Measurements from ENCODE around the gene MYDGF.

The MYDGF gene

DNA sequence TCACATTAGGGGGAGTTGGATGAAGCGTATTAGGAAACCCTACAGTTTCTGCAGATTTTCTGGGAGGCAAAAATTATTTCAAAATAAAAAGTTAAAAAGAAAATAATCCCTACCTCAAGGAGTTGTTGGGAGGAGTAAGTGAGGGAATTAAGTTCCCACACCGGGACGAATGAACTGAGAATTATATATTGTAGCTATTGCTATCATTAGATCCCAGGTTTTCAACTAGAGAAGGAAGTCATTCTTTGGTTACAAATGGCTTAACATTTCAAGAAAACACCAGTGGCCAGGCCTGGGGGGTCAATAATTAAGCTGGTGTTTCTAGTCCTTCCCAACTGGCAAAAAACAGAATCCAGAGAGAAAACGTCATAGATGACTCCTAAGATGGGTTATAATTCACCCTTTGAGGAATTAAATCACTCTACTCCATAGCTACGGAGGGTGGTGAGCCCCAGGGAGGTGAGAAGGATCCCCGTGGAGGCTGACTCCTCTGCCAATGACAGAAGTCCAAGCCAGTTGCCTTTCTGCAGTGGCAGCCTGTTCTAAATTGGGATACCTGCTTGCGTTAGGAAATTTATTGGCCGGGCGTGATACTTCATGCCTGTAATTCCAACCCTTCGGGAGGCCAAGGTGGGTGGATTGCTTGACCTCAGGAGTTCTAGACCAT is 1.2 kb upstream of the MYDGF start:
- H3K36me3 ChIP-seq (ENCODE audit: control insufficient read depth, insufficient read depth, low read length), result peaks cover 2% of the 10 kb centered on the region
- TF ChIP-seq, protein P1, sequence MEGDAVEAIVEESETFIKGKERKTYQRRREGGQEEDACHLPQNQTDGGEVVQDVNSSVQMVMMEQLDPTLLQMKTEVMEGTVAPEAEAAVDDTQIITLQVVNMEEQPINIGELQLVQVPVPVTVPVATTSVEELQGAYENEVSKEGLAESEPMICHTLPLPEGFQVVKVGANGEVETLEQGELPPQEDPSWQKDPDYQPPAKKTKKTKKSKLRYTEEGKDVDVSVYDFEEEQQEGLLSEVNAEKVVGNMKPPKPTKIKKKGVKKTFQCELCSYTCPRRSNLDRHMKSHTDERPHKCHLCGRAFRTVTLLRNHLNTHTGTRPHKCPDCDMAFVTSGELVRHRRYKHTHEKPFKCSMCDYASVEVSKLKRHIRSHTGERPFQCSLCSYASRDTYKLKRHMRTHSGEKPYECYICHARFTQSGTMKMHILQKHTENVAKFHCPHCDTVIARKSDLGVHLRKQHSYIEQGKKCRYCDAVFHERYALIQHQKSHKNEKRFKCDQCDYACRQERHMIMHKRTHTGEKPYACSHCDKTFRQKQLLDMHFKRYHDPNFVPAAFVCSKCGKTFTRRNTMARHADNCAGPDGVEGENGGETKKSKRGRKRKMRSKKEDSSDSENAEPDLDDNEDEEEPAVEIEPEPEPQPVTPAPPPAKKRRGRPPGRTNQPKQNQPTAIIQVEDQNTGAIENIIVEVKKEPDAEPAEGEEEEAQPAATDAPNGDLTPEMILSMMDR (IDR thresholded peaks at IDR 0.05; ENCODE audit: insufficient read depth, low read length, poor library complexity, severe bottlenecking), result no peak
- no peak for DNase-seq (ENCODE audit: extremely low read depth, insufficient read length)
- H3K4me3 ChIP-seq (replicated peaks; ENCODE audit: low read depth, low read length), result no peak overlapping the region
- no peaks in the 10 kb centered on the region for H3K27me3 ChIP-seq (replicated peaks; ENCODE audit: control insufficient read depth, insufficient read depth, low read length)

DNA sequence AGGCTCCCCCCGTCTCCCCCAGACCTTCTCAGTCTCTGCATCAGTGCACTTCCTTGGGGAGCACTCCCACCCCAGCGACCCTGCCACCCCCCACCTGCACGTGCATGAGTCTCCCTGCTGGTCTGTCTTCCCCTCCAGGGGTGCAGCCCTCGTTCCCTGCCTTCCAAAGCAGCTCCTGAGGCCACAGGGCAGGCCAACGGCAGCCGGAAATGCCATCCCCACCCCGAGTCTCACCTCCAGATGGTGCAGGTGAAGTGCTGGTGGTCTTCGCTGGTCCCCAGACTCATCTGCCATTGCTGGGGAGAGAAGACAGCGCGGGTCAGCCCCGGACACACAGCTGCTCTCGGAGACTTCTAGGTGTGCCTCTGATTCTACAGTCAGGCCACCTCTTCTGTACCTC is 5.5 kb downstream of the MYDGF start:
- Histone ChIP-seq H3K4me3 (replicated peaks; ENCODE audit: low read depth, low read length) (no peak overlapping the region), H3K36me3 (ENCODE audit: control insufficient read depth, insufficient read depth, low read length) (peaks cover 17% of the 10 kb centered on the region), H3K27me3 (replicated peaks; ENCODE audit: control insufficient read depth, insufficient read depth, low read length) (no peaks in the 10 kb centered on the region)
- DNase-seq (ENCODE audit: extremely low read depth, insufficient read length), result no peak
- TF ChIP-seq, protein P1 (IDR thresholded peaks at IDR 0.05; ENCODE audit: insufficient read depth, low read length, poor library complexity, severe bottlenecking), result no peak

DNA sequence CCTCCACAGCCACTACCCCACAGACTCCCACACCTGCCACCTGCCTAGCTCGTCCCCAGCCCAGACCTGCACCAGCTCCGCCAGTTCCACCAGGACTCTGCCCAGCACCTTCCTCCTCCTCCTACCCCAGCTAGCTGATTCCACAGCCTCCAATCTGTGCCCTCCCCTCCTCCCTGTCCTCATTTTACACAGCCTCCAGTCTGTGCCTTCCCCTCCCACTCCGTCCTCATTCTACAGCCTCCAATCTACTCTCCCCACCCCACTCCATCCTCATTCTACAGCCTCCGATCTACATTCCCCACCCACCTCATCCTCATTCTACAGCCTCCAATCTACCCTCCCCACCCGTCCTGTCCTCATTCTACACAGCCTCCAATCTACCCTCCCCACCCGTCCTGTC is 7.3 kb downstream of the MYDGF start:
- TF ChIP-seq, protein P1 (IDR thresholded peaks at IDR 0.05; ENCODE audit: insufficient read depth, low read length, poor library complexity, severe bottlenecking), result no peak
- peaks cover 25% of the 10 kb centered on the region for H3K36me3 ChIP-seq (ENCODE audit: control insufficient read depth, insufficient read depth, low read length)
- no peak overlapping the region for H3K4me3 ChIP-seq (replicated peaks; ENCODE audit: low read depth, low read length)
- DNase-seq (ENCODE audit: extremely low read depth, insufficient read length), result no peak
- no peaks in the 10 kb centered on the region for H3K27me3 ChIP-seq (replicated peaks; ENCODE audit: control insufficient read depth, insufficient read depth, low read length)

DNA sequence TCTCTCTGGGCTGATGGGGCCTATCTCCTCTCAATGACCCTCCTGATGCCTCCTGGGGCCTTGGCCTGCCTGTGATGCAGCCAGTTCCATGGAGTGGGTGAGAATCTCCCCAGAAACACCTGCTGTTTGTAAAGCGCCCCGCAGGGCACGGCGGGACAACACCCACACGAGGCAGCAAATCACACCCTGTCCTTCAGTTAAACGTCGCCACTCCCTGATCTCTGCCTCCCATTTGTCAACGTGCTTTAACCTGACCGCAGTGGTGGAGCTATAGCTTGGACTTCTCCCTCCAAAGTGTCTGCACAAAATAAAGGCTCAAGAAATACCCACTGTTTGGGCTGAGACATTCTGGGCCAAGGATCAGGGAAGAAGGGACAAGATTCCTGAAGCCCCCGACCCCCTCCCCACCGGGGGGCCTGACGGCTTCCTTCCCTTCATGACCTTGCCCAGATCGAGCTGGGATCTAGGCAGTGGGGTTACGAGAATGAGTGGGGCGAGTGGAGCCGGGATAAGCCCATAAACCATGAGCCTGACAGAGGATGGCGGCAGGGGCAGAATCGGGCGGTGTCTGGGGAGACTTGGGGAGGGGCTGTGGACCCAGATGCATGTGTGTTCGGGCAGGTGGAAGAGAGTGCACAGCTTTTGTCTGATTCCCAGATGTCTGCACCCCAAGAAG is 8.0 kb downstream of the MYDGF start:
- Histone ChIP-seq H3K36me3 (ENCODE audit: control insufficient read depth, insufficient read depth, low read length) (peaks cover 28% of the 10 kb centered on the region), H3K4me3 (replicated peaks; ENCODE audit: low read depth, low read length) (no peak overlapping the region), H3K27me3 (replicated peaks; ENCODE audit: control insufficient read depth, insufficient read depth, low read length) (no peaks in the 10 kb centered on the region)
- TF ChIP-seq, protein P1 (IDR thresholded peaks at IDR 0.05; ENCODE audit: insufficient read depth, low read length, poor library complexity, severe bottlenecking), result no peak
- no peak for DNase-seq (ENCODE audit: extremely low read depth, insufficient read length)

DNA sequence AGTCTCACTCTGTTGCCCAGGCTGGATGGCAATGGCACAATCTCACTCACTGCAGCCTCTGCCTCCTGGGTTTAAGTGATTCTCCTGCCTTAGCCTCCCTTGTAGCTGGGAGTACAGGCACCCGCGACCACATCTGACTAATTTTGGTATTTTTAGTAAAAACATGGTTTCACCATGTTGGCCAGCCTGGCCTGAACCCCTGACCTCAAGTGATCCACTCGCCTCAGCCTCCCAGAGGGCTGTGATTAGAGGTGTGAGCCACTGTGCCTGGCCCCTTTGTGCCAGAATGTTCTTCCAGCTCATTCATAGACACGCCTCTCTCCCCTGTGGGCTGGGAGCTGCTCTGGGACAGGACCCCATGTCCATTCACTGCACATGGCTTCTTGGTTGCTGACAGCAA is 9.1 kb downstream of the MYDGF start:
- TF ChIP-seq, protein P1 (IDR thresholded peaks at IDR 0.05; ENCODE audit: insufficient read depth, low read length, poor library complexity, severe bottlenecking), result no peak
- Histone ChIP-seq H3K36me3 (ENCODE audit: control insufficient read depth, insufficient read depth, low read length) (peaks cover 27% of the 10 kb centered on the region), H3K27me3 (replicated peaks; ENCODE audit: control insufficient read depth, insufficient read depth, low read length) (no peaks in the 10 kb centered on the region), H3K4me3 (replicated peaks; ENCODE audit: low read depth, low read length) (no peak overlapping the region)
- no peak for DNase-seq (ENCODE audit: extremely low read depth, insufficient read length)

Measured in GM06990 (cell line).